Measurements from ENCODE around the gene ENOX1. TPM values are rescaled to one million over a fixed set of nuclear protein-coding genes. Genes with fewer than 3 reads are reported as not detected.

ENOX1 gene
- total and polyA plus RNA-seq, 2 donors (not counting 3 experiments of a cell fraction or from before 2014, with no cell fraction given), result 0.17 to 0.97 TPM

DNA sequence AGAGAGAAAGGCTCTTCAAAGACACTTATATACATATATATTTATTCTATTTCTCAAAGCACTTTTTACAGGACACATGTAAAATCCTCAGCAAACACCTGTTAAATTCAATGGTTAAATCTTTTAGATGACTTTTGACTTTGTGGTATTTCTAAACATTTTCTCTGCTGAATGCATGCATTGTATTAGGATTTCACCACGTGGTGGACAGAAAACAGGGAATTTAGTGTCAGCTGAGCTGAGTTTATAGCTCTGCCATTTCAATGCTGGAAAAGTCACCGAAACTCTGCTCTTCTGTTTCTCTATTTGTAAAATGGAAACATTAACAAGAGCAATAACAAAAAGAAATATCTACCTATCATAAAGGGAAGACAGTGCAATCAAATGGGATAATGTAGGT, 375.6 kb downstream of the ENOX1 start:
- Histone ChIP-seq H3K9me1 (replicated peaks; ENCODE audit: control insufficient read depth, extremely low read depth, insufficient read depth, low read length) (no peaks in the 10 kb centered on the region), H3K4me1 (ENCODE audit: control insufficient read depth, extremely low read depth, insufficient read depth, low read length) (no peaks in the 10 kb centered on the region), H3K9me3 (replicated peaks; ENCODE audit: control insufficient read depth, insufficient read depth, low read length) (no peaks in the 10 kb centered on the region), H3K9ac (replicated peaks; ENCODE audit: extremely low read depth, insufficient read depth, low read length) (no peak overlapping the region), H3K27me3 (ENCODE audit: control insufficient read depth in 2 of 2, insufficient read depth in 2 of 2, low read length in 2 of 2) (no peaks in the 10 kb centered on the region), H4K20me1 (replicated peaks; ENCODE audit: control insufficient read depth, extremely low read depth, insufficient read depth, low read length) (no peaks in the 10 kb centered on the region), H3K4me2 (ENCODE audit: insufficient read depth, low read length) (no peak overlapping the region), H3K4me3 (replicated peaks in 1 of 3; ENCODE audit: insufficient read depth in 1 of 3, low read depth in 1 of 3, low read length in 3 of 3) (no peak overlapping the region), H2AFZ (ENCODE audit: low read depth, low read length) (no peak overlapping the region), H3K79me2 (ENCODE audit: control insufficient read depth, insufficient read depth, low read length) (no peaks in the 10 kb centered on the region), H3K36me3 (ENCODE audit: control insufficient read depth in 2 of 2, extremely low read depth in 1 of 2, insufficient read depth in 2 of 2, low read length in 2 of 2) (no peaks in the 10 kb centered on the region), H3K27ac (ENCODE audit: insufficient read depth, low read depth, low read length) (no peak overlapping the region)
- ChIA-PET CTCF (no interaction called here), POLR2A (no interaction called here)
- no peak for DNase-seq (ENCODE audit: low read depth, low spot score)
- TF ChIP-seq POLR2A (IDR thresholded peaks at IDR 0.05; ENCODE audit: low read depth, low read length), result no peak
- TF ChIP-seq MYC (IDR thresholded peaks at IDR 0.05; ENCODE audit: low read depth, low read length), result no peak
- no peak for TF ChIP-seq EZH2 (IDR thresholded peaks at IDR 0.05; ENCODE audit: borderline replicate concordance, low read depth, low read length, severe bottlenecking)
- TF ChIP-seq POLR2AphosphoS5 (IDR thresholded peaks at IDR 0.05; ENCODE audit: insufficient read depth, low read depth, low read length), result no peak
- TF ChIP-seq GATA2 (IDR thresholded peaks at IDR 0.05; ENCODE audit: insufficient read depth, insufficient read length, low read depth, low read length), result no peak
- no peak for FAIRE-seq
- intact Hi-C loops (cut with micrococcal nuclease) (no loop called here), dilution Hi-C loops (cut with MboI; ENCODE audit: extremely low pct_ligation_motif_present, low sequenced_read_pairs) (no loop called here)
- BruUV-seq (replicated peaks), result no TSS peak

DNA sequence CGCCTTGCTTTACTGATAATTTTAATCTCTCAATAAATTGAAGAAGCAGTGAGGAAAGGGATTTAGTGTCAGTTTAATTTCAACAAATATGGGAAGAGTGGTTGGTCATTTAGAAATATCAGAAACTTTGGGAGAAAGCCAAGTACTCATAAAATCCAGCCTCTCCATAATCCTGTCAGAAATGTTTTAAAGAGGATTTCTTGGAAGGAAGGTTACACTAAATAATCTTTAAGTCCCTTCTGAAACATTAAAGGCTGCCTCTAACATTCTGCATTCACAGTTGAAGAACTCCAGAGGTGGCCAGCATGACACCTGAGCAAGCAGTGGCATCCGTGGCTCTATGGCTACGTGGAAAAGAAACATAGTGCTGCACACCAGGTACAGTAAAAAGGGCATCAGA, 378.5 kb downstream of the ENOX1 start:
- Histone ChIP-seq H3K4me2 (ENCODE audit: insufficient read depth, low read length) (no peak overlapping the region), H3K79me2 (ENCODE audit: control insufficient read depth, insufficient read depth, low read length) (no peaks in the 10 kb centered on the region), H4K20me1 (replicated peaks; ENCODE audit: control insufficient read depth, extremely low read depth, insufficient read depth, low read length) (no peaks in the 10 kb centered on the region), H3K9me3 (replicated peaks; ENCODE audit: control insufficient read depth, insufficient read depth, low read length) (no peaks in the 10 kb centered on the region), H3K4me3 (replicated peaks in 1 of 3; ENCODE audit: insufficient read depth in 1 of 3, low read depth in 1 of 3, low read length in 3 of 3) (no peak overlapping the region), H3K9ac (replicated peaks; ENCODE audit: extremely low read depth, insufficient read depth, low read length) (no peak overlapping the region), H3K27ac (ENCODE audit: insufficient read depth, low read depth, low read length) (no peak overlapping the region), H3K4me1 (ENCODE audit: control insufficient read depth, extremely low read depth, insufficient read depth, low read length) (no peaks in the 10 kb centered on the region), H3K9me1 (replicated peaks; ENCODE audit: control insufficient read depth, extremely low read depth, insufficient read depth, low read length) (no peaks in the 10 kb centered on the region), H2AFZ (ENCODE audit: low read depth, low read length) (no peak overlapping the region), H3K36me3 (ENCODE audit: control insufficient read depth in 2 of 2, extremely low read depth in 1 of 2, insufficient read depth in 2 of 2, low read length in 2 of 2) (no peaks in the 10 kb centered on the region), H3K27me3 (ENCODE audit: control insufficient read depth in 2 of 2, insufficient read depth in 2 of 2, low read length in 2 of 2) (no peaks in the 10 kb centered on the region)
- intact Hi-C loops (cut with micrococcal nuclease), result no loop called here
- TF ChIP-seq MYC (IDR thresholded peaks at IDR 0.05; ENCODE audit: low read depth, low read length) (no peak), EZH2 (IDR thresholded peaks at IDR 0.05; ENCODE audit: borderline replicate concordance, low read depth, low read length, severe bottlenecking) (no peak)
- FAIRE-seq (no peak), DNase-seq (ENCODE audit: low read depth, low spot score) (no peak)
- dilution Hi-C loops (cut with MboI; ENCODE audit: extremely low pct_ligation_motif_present, low sequenced_read_pairs), result no loop called here
- POLR2A ChIA-PET, result no interaction called here
- CTCF ChIA-PET, result no interaction called here
- no TSS peak for BruUV-seq (replicated peaks)
